Measurements from ENCODE around the gene EGFLAM.

- TF ChIP-seq CTCF (IDR thresholded peaks at IDR 0.05; ENCODE audit: insufficient read depth, low read length, poor library complexity, severe bottlenecking) (no peak), EZH2phosphoT487 (conservative IDR thresholded peaks at IDR 0.05; ENCODE audit: low read length) (no peak)
Measured at GRCh38 chr5:38249301-38249700, 9.1 kb upstream of the EGFLAM start.
